Keratinocyte (primary cell): ENCODE measurements around the gene CHST12. TPM values are rescaled to one million over a fixed set of nuclear protein-coding genes. Genes with fewer than 3 reads are reported as not detected.

ENCODE experiments used
- DNase-seq: peaks from one replicate; pipeline ENCODE4 v3.0.0-alpha.2; 2011; ENCODE audit warnings: low read depth, missing footprints, low spot score
- FAIRE-seq: peaks from 2 replicates; lab custom pipeline; 2011; peaks lifted over from hg19 to GRCh38; lab: Jason Lieb, UNC
- H2AFZ ChIP-seq: 2 replicates; pipeline ENCODE4 v1.6.0; 2012; ENCODE audit warnings: low read length, control low read depth, inconsistent platforms; ENCODE audit not compliant: control insufficient read depth
- H3K27ac ChIP-seq: 2 replicates; pipeline ENCODE4 v1.5.1; 2011; ENCODE audit warnings: low read length; ENCODE audit not compliant: control insufficient read depth, insufficient read depth
- H3K27me3 ChIP-seq: 3 replicates; pipeline ENCODE4 v1.6.0; 2011; ENCODE audit warnings: low read length; ENCODE audit not compliant: control insufficient read depth, insufficient read depth; ENCODE audit errors: extremely low read depth
- H3K36me3 ChIP-seq, 2 experiments: 2 replicates in 1 of 2; 3 replicates in 1 of 2; pipeline ENCODE4 v1.5.1; 2011; ENCODE audit warnings: low read length in 2 of 2, mild to moderate bottlenecking in 1 of 2; ENCODE audit not compliant: control insufficient read depth in 2 of 2, insufficient read depth in 2 of 2; ENCODE audit errors: extremely low read depth in 1 of 2
- H3K4me1 ChIP-seq: 3 replicates; pipeline ENCODE4 v1.5.1; 2011; ENCODE audit warnings: low read length; ENCODE audit not compliant: control insufficient read depth, insufficient read depth; ENCODE audit errors: extremely low read depth
- H3K4me2 ChIP-seq: 3 replicates; pipeline ENCODE4 v1.6.0; 2011; ENCODE audit warnings: low read depth, low read length; ENCODE audit not compliant: control insufficient read depth, insufficient read depth; ENCODE audit errors: extremely low read depth
- H3K4me3 ChIP-seq, 3 experiments: fragments of 200-600 bp in 1 of 3; sonication (generic) in 1 of 3; 2 replicates in 2 of 3; 3 replicates in 1 of 3; pipeline ENCODE4 v1.5.1; 2011 to 2016; ENCODE audit warnings: low read length in 3 of 3, mild to moderate bottlenecking in 3 of 3, control low read depth in 2 of 3, inconsistent platforms in 1 of 3, low read depth in 1 of 3, mixed read lengths in 1 of 3, mixed run types in 1 of 3, moderate library complexity in 1 of 3; ENCODE audit not compliant: control insufficient read depth in 2 of 3, insufficient read depth in 2 of 3; ENCODE audit errors: extremely low read depth in 1 of 3
- H3K79me2 ChIP-seq: 2 replicates; pipeline ENCODE4 v1.6.0; 2012; ENCODE audit warnings: low read length; ENCODE audit not compliant: control insufficient read depth, insufficient read depth
- H3K9ac ChIP-seq: 3 replicates; pipeline ENCODE4 v1.6.0; 2011; ENCODE audit warnings: low read length; ENCODE audit not compliant: control insufficient read depth, insufficient read depth; ENCODE audit errors: extremely low read depth
- H3K9me1 ChIP-seq: 3 replicates; pipeline ENCODE4 v1.6.0; 2011; ENCODE audit warnings: low read length; ENCODE audit not compliant: control insufficient read depth, insufficient read depth; ENCODE audit errors: extremely low read depth
- H3K9me3 ChIP-seq: 2 replicates; pipeline ENCODE4 v1.5.1; 2012; ENCODE audit warnings: low read depth, low read length; ENCODE audit not compliant: control insufficient read depth
- H4K20me1 ChIP-seq: 3 replicates; pipeline ENCODE4 v1.6.0; 2011; ENCODE audit warnings: low read length; ENCODE audit not compliant: control insufficient read depth, insufficient read depth; ENCODE audit errors: extremely low read depth
- EZH2 ChIP-seq: IDR thresholded peaks from one replicate; pipeline ENCODE4 v1.6.1; 2012; ENCODE audit warnings: inconsistent platforms, mild to moderate bottlenecking, low read length, moderate library complexity
- dilution Hi-C: fragments of 300-500 bp; cut with MboI; formaldehyde crosslinking; loops from one replicate; pipeline ENCODE4 v1.7.0; 2020; ENCODE audit warnings: low sequenced_read_pairs; ENCODE audit not compliant: extremely low pct_ligation_motif_present
- polyA plus RNA-seq, 5 experiments: library from polyadenylated mRNA; depleted of rRNA in 3 of 5; stranded (reverse) in 3 of 5; stranded (forward) in 1 of 5; unstranded in 1 of 5; fragments of >200 nt; gene quantifications; 1 replicate in 1 of 5; 2 replicates in 3 of 5; 3 replicates in 1 of 5; pipeline versions ENCODE4 v1.2.1 to v1.2.3, GENCODE V29; 2011 to 2012; ENCODE audit warnings: missing spikeins in 2 of 5, low read depth in 1 of 5, low replicate concordance in 1 of 5
- TF ChIP-seq, protein P1 (sequence below), 3 experiments: IDR thresholded peaks in 1 of 3; conservative IDR thresholded peaks in 1 of 3; optimal IDR thresholded peaks in 1 of 3; 2 replicates in 2 of 3; 3 replicates in 1 of 3; pipeline versions ENCODE3 to v1.5.1; 2011; ENCODE audit warnings: low read length in 3 of 3, mild to moderate bottlenecking in 3 of 3, moderate library complexity in 2 of 3, control low read depth in 1 of 3, inconsistent platforms in 1 of 3; ENCODE audit not compliant: insufficient read depth in 2 of 3; ENCODE audit errors: extremely low read depth in 1 of 3

CHST12 gene
- polyA plus RNA-seq, 1 donor (not counting 4 experiments of a cell fraction or from before 2014, with no cell fraction given), result 5.0 TPM

DNA sequence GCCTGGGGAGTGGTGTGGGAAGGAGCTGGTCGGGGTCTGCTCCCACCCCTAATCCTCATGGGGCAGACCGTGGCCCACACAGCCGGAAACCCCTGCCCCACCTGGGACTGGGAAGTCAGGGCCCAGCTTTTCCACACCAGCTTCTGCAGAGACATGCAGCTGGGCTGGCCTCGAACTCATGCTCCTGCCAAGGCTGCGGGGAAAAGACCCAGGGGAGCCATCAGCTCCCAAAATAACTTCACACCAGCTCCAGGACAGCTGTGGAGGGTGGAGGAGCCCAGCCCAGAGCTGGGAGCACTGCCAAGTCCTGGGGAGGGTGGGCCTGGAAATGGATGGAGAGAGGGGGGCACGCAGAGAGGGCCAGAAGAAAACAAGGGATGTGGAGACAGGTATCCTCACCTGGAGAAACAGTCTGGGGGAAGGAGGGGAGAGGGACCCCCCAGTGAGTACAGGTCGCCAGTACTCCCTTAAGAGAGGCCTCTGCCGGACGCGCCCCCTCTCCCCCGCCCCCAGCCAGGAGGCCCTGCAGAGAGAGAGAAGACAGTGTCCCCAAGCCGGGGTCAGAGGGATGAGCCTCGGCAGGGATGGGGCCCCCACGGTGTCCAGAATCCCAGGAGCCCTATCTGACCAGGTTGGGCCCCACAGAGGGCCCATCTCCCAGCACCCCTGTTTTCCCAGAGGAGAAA, 84.3 kb downstream of the CHST12 start:
- no peaks in the 10 kb centered on the region for H3K79me2 ChIP-seq
- H3K27me3 ChIP-seq, result peaks cover 5% of the 10 kb centered on the region
- no peak overlapping the region for H3K4me2 ChIP-seq
- H2AFZ ChIP-seq, result no peak overlapping the region
- no peak overlapping the region for H3K27ac ChIP-seq
- FAIRE-seq, result no peak
- dilution Hi-C loops, result no loop called here
- no peaks in the 10 kb centered on the region for H3K4me1 ChIP-seq
- H4K20me1 ChIP-seq, result no peaks in the 10 kb centered on the region
- no peak overlapping the region for H3K9ac ChIP-seq
- no peaks in the 10 kb centered on the region for H3K9me3 ChIP-seq
- H3K4me3 ChIP-seq, result no peak overlapping the region
- H3K36me3 ChIP-seq, result no peaks in the 10 kb centered on the region
- DNase-seq, result no peak
- no peak for TF ChIP-seq EZH2
- TF ChIP-seq, protein P1, sequence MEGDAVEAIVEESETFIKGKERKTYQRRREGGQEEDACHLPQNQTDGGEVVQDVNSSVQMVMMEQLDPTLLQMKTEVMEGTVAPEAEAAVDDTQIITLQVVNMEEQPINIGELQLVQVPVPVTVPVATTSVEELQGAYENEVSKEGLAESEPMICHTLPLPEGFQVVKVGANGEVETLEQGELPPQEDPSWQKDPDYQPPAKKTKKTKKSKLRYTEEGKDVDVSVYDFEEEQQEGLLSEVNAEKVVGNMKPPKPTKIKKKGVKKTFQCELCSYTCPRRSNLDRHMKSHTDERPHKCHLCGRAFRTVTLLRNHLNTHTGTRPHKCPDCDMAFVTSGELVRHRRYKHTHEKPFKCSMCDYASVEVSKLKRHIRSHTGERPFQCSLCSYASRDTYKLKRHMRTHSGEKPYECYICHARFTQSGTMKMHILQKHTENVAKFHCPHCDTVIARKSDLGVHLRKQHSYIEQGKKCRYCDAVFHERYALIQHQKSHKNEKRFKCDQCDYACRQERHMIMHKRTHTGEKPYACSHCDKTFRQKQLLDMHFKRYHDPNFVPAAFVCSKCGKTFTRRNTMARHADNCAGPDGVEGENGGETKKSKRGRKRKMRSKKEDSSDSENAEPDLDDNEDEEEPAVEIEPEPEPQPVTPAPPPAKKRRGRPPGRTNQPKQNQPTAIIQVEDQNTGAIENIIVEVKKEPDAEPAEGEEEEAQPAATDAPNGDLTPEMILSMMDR (optimal IDR thresholded peaks at IDR 0.05 in 1 of 3, IDR thresholded peaks at IDR 0.05 in 1 of 3, conservative IDR thresholded peaks at IDR 0.05 in 1 of 3; ENCODE audit: extremely low read depth in 1 of 3, insufficient read depth in 2 of 3, low read length in 3 of 3), result no peak
- no peaks in the 10 kb centered on the region for H3K9me1 ChIP-seq

DNA sequence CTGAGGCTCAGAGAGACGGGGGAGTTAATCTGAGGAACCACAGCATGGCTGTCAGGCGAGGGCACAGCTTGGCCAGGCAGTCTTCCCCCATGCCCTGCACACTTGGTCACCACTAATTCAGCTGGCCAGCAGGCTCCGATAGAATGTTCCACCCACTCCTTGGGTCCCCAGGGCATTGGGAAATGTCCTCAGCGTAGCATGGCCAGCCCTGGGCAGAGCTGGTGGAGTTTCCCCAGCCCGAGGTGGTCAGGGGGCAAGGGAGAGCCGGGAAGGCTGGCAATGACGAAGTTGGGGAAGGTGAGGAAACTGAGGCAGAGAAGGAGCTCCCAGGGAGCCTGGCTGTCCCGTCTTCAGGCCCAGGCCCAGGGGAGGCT, 84.8 kb downstream of the CHST12 start:
- TF ChIP-seq, protein P1 (optimal IDR thresholded peaks at IDR 0.05 in 1 of 3, IDR thresholded peaks at IDR 0.05 in 1 of 3, conservative IDR thresholded peaks at IDR 0.05 in 1 of 3; ENCODE audit: extremely low read depth in 1 of 3, insufficient read depth in 2 of 3, low read length in 3 of 3), result no peak
- no peak for TF ChIP-seq EZH2
- H3K9me1 ChIP-seq, result no peaks in the 10 kb centered on the region
- H3K27ac ChIP-seq, result no peak overlapping the region
- H3K4me2 ChIP-seq, result no peak overlapping the region
- dilution Hi-C loops, result no loop called here
- H3K27me3 ChIP-seq, result peaks cover 8% of the 10 kb centered on the region
- H3K9ac ChIP-seq, result no peak overlapping the region
- H3K36me3 ChIP-seq, result no peaks in the 10 kb centered on the region
- no peaks in the 10 kb centered on the region for H3K4me1 ChIP-seq
- H2AFZ ChIP-seq, result no peak overlapping the region
- no peak for DNase-seq
- no peaks in the 10 kb centered on the region for H4K20me1 ChIP-seq
- H3K79me2 ChIP-seq, result no peaks in the 10 kb centered on the region
- H3K9me3 ChIP-seq, result no peaks in the 10 kb centered on the region
- H3K4me3 ChIP-seq, result no peak overlapping the region
- FAIRE-seq, result no peak
